ENCODE results near the gene PDIK1L. TPM values are rescaled to one million over a fixed set of nuclear protein-coding genes. Genes with fewer than 3 reads are reported as not detected.

Gene PDIK1L
- total and polyA plus RNA-seq, 2 of the 4 experiments (the other 2 are of a cell fraction), result 1.4 to 3.0 TPM

- Histone ChIP-seq H2BK120ac (ENCODE audit: low read depth, low read length) (no peak overlapping the region), H3K9me3 (ENCODE audit: control insufficient read depth, insufficient read depth, low read length) (no peaks in the 10 kb centered on the region), H3K36me3 (ENCODE audit: control insufficient read depth, insufficient read depth, low read length) (no peaks in the 10 kb centered on the region), H3K23ac (ENCODE audit: low read depth, low read length) (no peak overlapping the region), H3K4me3 (ENCODE audit: insufficient read depth, low read depth, low read length) (no peak overlapping the region), H3K4me1 (ENCODE audit: control insufficient read depth, insufficient read depth, low read length) (peaks cover 2% of the 10 kb centered on the region; the same call in 1 of the 2 replicates), H3K14ac (replicated peaks; ENCODE audit: low read depth, low read length) (no peak overlapping the region), H2BK20ac (ENCODE audit: low read depth, low read length) (no peak overlapping the region), H2AK9ac (replicated peaks; ENCODE audit: low read depth, low read length, poor library complexity) (no peak overlapping the region), H3K56ac (ENCODE audit: extremely low read depth, insufficient read depth, low read length) (no peak overlapping the region; the same call in 1 of the 2 replicates), H4K91ac (ENCODE audit: insufficient read depth, low read depth, low read length) (no peak overlapping the region), H2BK5ac (ENCODE audit: low read depth, low read length, poor library complexity, severe bottlenecking) (no peak overlapping the region), H2BK15ac (ENCODE audit: low read depth, low read length) (no peak overlapping the region), H3K9ac (ENCODE audit: low read depth, low read length) (no peak overlapping the region), H4K20me1 (ENCODE audit: insufficient read depth, low read length) (no peaks in the 10 kb centered on the region), H3K27me3 (ENCODE audit: control insufficient read depth, insufficient read depth, low read length) (peaks cover 34% of the 10 kb centered on the region), H4K8ac (ENCODE audit: low read depth in 2 of 2, low read length in 2 of 2) (no peak overlapping the region), H2AK5ac (ENCODE audit: low read depth, low read length) (no peak overlapping the region), H3K79me1 (ENCODE audit: low read depth in 1 of 2, low read length in 2 of 2) (no peaks in the 10 kb centered on the region), H3K9me1 (ENCODE audit: insufficient read depth, low read length) (peaks cover 3% of the 10 kb centered on the region; the same call in 1 of the 2 replicates), H3K4me2 (ENCODE audit: low read depth, low read length) (no peak overlapping the region), H2AFZ (replicated peaks; ENCODE audit: low read length, poor library complexity) (peak overlapping the region; percentile 77), H3K18ac (ENCODE audit: low read depth, low read length) (no peak overlapping the region), H4K5ac (ENCODE audit: low read depth, low read length) (no peak overlapping the region), H3K4ac (ENCODE audit: low read depth, low read length) (no peak overlapping the region), H3K27ac (ENCODE audit: insufficient read depth, low read length) (no peak overlapping the region)
- WGBS, 2 experiments (ENCODE audit: extremely low coverage in 2 of 2, insufficient read length in 1 of 2), result 4% methylated on average over 4 of the region's 17 CpGs; no CpG with 5 or more reads in 1 of the 2 experiments
- CTCF ChIA-PET, result no interaction called here
- no TSS peak for BruUV-seq (replicated peaks)
- DNase-seq (no peak), ATAC-seq (ENCODE audit: low read depth) (peak; percentile 29; the same call in 1 of the 2 replicates)
- in situ Hi-C loops (cut with MboI; ENCODE audit: low sequenced_read_pairs) (loop anchor here (5.0 kb wide), 1 partner anchor 53 kb away; no protein-coding TSS in a partner anchor), dilution Hi-C loops (cut with HindIII; ENCODE audit: low sequenced_read_pairs, unreplicated experiment) (no loop called here), intact Hi-C loops (cut with micrococcal nuclease) (no loop called here)
- no peak for TF ChIP-seq CHD1 (IDR thresholded peaks at IDR 0.05; ENCODE audit: low read depth, low read length)
- no peak for TF ChIP-seq SMC3 (IDR thresholded peaks at IDR 0.05; ENCODE audit: low read depth, low read length)
- TF ChIP-seq BHLHE40 (IDR thresholded peaks at IDR 0.05; ENCODE audit: low read depth, low read length), result no peak
- no peak for TF ChIP-seq POLR2A (IDR thresholded peaks at IDR 0.05; ENCODE audit: low read depth, low read length)
- no peak for TF ChIP-seq CEBPB (IDR thresholded peaks at IDR 0.05; ENCODE audit: low read depth, low read length)
- no peak for TF ChIP-seq MXI1 (IDR thresholded peaks at IDR 0.05; ENCODE audit: borderline replicate concordance, low read depth, low read length)
- POLR2A ChIA-PET (ENCODE audit: unreplicated experiment), result no interaction called here
These were observed 16.8 kb upstream of the PDIK1L start for GRCh38 chr1:26094677-26095383.

Measured in IMR-90 (cell line).